ENCODE measurements around the gene CMIP.

Gene CMIP

DNA sequence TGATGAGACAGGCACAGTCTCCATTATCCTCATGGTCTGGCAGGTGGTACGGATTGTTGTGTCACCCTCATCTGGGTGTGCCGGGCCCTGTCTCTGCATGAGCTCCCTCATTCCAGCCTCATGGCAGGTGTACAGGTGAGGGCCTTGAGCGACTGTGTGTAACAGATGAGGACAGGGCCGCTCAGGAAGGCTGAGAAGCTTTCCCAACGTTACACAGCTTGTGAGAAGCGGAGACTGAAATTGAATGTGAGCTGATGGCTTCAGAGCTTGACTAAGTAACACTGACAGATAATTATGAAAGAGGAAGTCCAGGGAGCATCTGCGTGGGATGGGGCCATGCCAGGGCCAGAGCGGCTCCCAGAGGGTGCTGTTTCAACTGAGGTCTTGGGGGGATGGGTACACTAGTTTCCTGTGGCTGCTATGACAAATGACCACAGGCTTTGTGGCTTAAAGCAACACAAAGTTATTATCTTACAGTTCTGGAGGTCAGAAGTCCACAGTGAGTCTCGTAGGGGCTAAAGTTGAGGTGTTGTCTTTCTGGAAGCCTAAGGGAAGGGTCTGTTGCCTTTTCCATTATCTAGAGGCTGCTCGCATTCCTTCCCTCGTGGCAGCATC lies 36.7 kb downstream of the CMIP start:
- no peak for DNase-seq

DNA sequence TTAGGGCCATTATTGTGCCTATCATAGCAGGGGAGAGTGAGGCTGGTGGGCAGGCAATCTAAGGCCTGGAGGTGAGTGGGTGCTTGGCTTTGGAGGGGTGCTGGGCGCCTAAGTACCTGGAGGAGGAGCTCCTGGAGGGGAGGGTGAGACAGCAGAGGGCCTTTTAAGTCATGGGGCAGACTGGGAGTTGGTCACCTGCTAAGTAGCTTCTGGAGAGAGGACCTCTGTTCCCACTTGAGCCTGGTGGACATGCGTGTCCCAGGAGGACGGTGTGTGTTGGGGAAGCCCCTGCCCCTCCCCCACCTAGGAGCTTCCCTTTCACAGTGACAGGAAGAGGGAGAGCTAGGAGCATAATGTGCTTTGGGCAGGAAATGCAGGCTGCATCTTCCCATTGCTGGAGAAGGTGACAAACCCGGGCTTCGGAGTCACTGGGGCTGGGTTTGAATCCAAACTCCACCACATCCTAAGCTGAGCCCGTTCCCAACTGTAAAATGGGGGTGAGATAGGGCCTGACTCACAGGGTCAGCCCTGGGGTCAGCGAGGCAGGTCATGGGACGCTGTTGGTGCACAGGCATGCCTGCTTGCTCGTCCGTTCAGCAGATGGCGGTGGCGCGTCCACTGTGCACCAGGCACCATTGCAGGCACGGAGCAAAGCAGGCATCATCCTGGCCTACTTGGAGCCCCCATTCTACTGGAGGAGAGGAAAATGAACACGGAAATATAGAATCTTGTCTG lies 37.9 kb downstream of the CMIP start:
- DNase-seq: no peak

DNA sequence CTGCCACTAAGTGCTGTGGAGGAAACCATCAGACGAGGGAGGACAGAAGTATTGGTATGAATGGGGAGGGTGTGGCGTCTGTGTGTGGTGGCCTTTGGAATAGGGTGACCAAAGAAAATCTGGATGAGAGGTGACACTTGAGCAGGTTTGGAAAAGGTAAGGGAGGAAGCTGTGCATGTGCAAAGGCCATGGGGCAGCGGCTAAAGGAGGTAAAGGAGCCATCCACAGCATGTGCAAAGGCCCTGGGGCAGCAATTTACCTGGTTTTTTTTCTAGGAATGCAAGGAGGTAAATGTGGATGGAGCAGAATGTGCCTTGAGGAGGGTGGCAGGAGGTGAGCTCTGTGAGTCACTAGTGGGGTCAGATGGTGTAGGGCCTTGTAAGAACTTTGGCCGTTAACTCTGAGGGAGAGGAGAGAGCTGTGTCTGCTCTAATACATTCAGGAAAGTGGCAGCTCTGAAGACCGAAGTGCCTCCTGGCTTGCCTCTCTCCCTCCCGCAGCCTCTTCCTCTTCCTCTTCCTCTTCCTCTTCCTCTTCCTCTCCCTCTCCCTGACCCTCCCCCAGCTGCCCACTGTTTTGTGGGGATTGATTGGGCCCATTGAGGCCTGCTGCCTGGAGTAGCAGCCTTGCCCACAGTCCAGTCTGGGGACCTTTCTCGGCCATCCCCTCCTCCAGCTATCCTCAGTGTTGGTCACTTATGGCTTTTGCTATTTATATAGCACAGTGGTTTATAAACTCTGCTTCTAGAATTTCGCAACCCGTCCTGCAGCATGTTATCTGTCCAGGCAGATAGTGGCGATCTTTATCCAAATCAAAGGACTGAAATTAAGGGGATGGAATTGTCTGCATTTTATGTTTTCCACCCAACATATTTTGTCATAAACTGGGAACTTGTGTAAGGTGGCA lies 38.7 kb downstream of the CMIP start:
- DNase-seq: no peak

DNA sequence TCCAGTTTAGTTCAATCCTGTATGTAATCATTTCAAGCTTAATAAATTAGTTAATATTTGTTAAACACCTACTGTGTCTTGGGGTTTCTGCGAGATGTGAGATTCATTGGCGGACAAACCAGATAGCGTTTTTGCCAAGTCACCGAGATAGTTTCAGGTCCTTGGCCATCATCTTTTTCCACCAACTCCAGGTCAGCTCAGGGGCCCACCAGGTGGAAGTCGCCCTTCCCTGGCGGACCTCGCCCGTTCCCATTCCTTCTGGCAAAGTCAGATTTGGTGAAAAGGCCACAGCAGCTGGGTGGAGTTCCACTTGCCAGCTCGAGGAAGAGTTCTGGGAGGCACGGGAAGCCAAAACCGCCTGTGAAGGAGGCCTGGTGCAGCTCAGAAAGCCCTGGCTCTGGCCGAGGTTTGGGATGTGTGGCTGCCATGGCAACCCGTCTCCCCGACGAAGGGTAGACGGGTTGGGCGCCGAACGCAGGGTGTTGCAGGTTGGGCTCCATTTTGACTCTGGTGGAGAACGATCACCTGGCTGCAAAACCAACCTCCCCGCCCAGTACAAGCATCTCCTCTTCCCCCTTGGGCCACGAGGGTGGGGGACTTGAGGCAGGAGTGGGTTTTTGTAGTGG lies 39.5 kb downstream of the CMIP start:
- no peak for DNase-seq

DNA sequence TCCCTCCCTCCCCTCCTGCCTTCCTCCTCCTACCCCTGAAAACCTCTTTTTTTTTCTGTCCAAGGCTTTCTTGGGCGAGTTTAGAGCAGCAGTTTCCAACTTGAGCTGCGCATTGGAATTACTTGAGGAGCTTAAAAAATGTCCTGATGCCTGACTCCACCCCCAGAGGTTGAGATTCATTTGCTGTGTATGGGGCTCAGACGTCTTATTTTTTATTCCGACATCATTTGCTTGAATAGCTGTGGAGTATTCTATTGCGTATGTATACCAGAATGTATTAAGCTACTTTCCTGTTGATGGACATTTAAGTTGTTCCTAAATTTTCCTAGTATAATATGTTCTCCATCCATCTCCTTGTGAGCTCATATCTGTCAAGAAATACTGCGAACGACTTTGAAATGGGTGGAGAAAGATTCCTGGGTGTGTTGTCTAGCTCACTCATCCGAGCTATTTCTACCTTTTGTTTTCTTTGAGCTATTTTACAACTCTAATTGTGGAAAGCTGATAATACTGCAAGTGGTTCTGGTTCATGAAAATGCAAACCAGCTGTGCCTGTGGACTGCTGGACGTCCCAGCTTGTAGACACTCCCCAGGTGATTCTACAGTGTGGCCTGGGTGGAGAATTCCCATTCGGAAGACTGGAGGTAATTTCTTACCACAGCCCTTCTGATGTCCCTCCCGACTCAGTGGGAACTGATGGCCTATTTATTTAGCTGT lies 40.5 kb downstream of the CMIP start:
- DNase-seq: no peak

DNA sequence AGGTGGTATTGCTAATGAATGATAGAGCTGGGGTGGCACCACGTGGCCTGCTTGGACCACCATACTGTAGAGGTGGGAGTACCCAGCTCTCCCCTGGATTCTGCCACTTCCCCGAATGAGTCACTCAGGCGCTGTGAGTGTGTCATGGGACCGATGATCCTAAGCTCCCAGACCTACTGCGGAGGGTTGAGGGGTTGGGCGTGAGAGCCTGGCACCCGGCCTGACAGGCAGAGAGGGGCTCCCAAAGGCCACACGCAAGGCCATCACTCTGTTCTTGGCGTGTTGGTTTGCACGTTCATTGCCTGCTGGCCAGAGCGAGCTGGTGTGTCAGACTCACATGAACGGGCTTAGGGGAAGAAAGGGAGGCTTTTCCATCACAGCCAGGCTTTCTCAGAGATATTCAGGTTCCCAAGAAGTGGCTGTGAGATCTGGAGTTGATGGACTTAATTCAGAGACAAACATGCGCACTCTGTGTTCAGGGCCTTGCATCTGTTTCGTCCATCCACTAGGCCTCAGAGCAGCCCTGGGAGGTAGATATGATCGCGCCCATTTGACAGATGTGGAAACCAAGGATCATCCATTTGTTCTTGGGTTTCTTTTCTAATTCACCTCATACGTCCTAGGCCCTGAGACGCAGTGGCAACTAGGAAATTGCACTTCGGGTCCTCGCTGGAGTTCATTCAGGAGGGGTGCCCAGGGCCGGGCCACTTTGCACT lies 41.4 kb downstream of the CMIP start:
- DNase-seq: no peak

DNA sequence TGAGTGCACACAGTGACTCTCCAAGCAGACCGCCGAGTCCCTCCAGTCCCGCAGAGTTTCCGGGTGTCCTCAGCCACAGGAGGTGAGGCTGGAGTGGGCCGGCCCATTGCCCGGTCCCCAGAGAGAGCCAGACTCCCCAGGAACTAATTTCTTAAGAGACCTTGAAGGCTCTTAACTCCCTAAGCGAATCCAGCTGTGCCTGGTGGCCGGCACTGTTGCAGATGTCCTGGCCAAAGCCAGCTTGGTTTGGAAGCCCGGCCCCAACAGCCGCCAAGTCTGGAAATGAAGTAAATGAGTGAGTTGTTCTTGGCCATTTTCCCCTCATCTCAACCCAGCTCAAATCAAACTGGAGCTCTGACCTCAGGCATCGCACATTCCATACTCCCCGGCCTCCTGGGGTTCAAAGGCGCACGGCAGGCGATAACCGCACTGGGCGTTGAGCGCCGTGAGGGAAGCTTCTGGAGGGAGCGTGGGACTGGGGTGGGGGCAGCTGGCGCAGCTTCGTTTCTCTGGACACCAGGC lies 42.0 kb downstream of the CMIP start:
- DNase-seq: no peak

DNA sequence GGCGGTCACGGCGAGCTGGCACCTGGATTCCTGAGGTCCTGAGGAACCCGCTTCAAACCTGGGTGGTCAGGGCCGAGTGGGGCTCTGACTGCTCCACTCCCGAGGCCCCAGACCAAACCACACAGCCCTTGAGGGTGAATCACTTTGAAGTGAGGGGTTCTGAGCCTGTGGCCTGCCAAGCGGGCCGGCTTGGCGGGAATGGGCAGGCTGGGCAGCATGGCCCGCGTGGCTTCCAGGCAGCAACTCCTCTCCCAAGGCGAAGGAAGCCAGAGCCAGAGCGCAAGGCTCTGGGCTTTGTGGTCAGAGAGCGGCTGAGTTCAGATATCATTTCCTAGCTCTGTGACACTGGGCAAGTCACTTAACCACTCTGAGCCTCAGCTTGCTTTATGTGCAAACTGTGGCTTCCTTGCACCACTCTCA lies 42.7 kb downstream of the CMIP start:
- no peak for DNase-seq

DNA sequence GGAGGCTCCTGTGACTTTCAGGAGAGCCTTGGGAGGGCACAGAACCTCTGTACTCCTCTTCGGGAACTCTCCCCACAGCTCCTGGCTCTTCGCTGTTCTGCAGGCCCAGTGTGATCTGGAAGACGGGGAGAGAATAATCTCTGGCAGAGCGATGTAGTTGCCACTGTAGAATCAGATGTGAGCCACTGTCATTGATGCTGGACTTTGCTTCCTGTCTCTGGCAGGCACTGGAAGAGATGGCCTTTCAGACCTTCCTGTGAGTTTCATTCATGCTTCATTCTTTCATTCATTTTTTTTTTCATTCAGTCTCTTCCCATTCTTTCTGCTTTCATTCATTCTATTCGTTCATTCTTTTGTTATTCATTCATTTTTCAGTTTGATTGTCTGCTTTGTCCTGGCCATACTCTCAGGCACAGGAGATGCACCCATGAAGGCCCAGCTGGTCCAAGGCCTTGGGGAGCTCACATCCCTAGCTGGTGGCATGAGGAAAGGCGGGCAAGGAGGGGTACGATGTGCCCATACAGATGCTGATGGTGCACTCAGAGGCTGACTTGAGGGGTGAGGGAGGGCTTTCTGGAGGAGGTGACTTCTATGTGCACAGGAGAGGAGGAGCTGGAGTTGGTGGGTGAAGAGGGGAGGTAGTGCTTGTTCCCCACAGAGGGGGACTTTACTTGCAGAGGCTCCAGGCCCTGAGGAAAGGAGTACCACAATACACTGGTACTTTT lies 44.2 kb downstream of the CMIP start:
- no peak for DNase-seq

DNA sequence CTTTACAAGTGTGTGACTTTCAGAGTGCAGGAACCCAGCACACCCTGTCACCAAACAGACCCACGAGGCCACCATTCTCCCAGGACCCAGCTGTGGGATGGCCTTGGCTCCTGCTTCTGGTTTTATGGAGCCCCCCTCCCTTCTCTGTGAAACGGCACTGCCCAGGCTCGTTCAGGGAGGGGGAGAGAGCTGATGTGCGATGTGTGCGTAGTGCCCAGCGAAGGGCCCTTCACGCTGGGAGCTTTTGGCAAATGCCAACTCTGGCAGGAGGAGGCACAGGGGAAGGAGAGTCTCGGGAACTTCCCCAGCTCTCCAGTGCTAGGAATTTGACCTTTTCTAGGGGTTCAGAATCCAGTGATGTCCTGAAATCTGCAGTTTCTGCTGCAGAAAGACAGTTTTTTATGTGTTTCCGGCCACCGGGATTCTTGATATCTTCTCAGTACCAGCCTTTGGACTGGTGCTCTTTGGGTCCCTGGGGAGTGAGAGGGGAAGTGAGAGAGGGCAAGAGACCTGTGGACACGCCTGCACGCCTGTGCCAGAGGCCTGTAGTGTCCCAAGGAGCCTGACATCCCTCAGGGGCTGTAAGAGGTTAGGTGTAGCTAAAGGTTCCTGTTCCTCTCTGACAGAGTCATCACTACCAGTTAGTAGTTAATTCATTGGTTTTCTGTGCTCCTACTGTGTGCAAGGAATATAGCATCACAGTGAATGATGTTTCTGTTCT lies 45.1 kb downstream of the CMIP start:
- no peak for DNase-seq

DNA sequence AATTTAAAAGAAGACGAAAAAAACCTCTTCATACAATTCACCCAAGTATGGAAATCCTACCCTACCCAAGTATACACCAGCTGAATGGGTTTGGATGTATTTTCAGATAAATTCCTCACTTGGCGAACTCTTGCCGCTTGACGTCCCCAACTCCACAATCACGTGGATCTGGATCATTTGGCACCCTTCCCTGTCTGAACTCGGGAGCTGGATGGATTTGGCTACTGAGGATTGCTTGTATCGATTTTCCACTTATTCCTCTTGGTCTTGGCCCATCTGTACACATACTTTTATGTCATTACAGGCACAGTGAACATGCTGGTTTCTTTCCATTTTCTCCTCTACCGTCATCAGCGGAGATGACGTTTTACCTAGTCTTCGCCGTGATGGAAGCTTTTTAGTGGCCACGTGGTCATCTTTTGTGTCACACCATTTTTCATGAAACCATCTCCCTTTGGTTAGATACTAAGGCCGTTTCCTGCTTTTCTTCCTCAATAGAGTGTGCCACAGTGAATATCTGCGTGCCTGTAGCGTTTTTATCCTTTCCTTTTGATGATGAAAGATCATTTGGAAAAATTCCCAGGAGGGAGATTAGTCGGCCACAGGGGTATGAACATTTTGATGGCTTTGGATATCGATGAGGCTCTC lies 47.1 kb downstream of the CMIP start:
- DNase-seq: no peak

DNA sequence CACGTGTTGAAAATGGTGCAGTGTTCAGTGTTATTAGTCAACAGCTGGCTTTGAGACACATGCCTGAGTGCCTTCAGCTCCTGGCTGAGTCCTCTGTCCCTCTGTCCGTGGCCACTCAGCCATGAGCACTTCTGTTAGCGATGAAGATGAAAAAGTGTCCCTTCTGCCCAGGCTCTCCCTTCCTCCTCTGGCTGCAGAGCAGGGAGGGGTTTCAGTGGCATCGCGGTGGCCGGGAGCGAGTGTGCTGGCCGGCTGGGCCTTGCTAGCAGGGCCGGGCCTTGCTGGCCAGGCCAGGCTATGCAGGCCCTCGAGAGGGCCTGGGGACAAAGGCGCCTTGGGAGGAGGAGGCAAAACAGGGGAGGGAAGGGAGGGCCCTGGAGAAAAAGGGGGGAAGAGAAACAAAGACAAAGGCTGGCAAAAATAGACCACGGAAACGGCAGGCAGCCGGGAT lies 47.7 kb downstream of the CMIP start:
- DNase-seq: no peak

DNA sequence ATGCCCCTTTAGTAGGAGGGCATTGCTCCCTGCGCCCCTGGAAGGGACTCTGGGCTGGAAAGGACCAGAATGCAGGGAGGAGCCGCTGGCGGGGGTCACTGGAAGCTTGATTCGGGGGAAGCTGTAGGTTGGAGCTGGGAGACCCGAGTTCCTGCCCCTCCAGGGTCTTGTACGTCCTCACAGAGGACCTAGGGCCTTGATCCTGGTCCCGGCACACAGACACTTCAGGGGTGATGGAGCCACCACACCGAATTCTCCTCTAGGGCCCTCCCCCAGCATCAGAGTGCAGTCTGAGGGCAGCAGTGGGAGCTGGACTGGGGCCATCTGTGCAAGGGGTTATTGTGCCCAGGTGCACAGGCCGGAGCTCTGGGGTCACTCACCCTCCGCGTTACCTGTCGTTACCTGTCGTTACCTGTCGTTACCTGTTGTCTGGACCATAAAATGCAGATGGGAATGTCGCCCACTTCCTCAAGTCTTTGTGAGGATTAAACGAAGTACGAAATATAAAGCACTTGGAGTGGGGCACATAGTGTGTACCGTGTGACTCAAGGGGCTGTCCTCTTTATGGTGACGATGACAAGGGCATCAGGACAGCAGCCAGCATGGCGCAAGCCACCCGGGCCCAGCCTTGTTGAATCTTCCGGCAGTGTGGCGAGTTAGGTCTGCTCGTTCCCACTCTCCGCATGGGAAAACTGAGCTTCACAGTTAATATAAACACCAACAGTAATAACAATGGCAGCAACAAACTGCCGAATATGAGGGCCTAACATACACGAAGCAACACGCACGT lies 48.6 kb downstream of the CMIP start:
- DNase-seq: no peak

DNA sequence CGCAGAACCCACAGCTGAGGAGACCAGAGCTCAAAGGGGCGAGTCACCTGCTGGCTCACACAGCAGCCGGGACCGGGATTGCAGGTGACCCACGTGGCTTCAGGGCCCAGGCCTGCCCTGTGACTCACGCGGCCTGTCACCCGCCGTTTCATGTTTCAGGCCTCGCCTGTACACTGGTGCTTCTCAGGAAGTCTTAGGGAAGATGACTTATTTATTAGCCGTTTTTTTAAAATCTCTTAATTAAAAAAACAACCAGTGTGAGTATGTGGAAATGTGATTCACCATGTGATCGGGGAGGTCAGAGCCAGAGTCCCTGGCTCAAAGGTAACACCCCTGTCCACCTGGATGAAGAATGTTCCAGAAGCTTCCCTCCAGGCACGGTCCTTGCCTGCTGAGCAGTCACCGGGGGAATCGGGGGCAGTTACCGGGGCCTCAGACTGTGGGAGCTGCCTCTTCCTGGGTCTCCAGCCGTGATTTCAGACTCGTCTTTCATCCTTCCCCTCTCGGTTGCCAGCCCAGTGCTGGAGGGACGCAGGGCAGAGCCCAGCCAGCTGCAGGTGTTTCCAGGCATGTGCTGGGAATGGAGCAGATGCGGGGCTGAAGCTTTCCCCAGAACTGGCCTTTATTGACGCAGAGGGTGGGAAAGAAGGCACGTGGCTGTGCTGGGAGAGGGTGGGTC lies 49.3 kb downstream of the CMIP start:
- DNase-seq: no peak

DNA sequence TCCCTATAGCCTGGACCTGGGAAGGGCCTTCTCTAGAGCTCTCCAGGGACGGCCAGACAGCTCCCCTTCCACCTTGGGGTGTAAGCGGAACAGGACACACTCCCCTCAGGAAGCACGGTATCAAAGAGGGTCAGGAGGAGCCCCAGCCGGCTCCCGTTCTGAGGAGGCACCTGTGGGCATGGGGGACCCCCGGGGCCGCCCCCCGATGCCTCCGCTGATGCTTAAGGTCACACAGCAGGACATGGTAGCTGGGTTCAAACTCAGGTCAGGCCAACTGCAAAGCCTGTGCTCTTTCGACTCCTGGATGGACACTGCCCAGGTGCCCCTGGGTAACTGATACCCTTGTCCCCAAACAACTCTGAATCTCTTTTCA lies 49.8 kb downstream of the CMIP start:
- DNase-seq: no peak

DNA sequence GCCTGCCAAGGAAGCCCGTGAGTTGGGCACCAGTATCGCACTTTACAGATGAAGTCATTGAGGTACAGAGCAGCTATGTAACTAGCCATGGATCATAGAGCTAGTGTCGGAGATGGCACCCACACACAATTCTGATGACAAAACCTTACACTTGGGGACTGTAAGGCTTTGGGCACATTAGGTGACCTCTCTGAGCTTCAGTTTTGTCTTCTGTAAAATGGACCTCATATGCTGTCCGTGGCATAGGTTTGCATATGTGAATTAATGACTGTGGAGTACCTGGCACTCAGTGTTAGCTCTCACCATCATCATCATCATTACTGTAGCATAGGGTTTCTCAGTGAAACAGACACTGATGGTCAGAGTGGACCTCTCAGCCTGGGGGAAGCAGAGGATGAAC lies 50.3 kb downstream of the CMIP start:
- DNase-seq: no peak

DNA sequence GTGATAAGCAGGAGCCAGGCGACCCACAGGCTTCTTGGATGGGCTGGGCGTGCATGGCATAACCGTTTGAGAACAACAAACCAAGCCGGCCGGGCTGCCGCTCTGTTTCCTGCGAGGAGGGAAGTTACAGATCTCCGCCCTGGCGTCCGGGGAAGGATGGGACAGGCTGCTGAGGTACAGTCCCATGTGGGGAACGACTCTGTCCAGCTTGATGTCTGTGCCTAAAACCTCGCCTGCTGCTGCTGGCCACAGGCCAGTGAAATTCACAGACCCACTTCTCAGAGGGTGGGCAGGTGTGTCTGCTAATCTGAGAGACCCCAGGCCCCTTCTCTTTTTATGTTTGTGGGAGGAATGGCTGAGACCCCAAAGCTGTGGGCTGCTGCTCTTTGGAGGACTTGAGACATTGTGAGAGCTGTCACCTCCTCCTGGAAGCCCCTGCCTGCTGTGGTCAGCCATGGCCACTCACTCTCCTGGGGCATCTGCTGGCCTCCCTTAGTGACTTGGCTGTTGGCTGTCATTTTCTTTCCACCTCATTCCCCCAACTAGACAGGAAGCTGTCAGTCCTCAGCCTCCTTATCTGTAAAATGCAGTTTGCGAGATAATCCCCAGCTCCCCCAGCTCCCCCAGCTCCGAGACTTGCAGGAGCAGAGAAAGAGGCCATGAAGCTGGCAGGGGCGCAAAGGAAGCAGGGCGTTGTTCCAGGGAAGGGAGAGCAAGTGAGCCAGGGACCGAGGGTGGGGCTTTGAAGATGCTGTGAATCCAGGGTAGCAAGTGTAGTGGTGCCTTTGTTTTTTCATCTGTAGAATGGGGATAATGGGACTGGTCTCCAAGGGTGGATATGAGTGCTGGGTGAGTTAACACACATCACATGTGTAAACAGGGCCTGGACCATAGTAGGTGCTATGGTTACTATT lies 51.0 kb downstream of the CMIP start:
- DNase-seq: no peak
